HG02798 (cell line): ENCODE data around the gene GIPC1.

Source experiments
- ATAC-seq: cut with Tn5 transposase; IDR thresholded peaks from one replicate; pipeline ENCODE4 v1.9.1; 2021; ENCODE audit warnings: mild to moderate bottlenecking; ENCODE audit not compliant: unreplicated experiment, poor library complexity

GIPC1 gene

DNA sequence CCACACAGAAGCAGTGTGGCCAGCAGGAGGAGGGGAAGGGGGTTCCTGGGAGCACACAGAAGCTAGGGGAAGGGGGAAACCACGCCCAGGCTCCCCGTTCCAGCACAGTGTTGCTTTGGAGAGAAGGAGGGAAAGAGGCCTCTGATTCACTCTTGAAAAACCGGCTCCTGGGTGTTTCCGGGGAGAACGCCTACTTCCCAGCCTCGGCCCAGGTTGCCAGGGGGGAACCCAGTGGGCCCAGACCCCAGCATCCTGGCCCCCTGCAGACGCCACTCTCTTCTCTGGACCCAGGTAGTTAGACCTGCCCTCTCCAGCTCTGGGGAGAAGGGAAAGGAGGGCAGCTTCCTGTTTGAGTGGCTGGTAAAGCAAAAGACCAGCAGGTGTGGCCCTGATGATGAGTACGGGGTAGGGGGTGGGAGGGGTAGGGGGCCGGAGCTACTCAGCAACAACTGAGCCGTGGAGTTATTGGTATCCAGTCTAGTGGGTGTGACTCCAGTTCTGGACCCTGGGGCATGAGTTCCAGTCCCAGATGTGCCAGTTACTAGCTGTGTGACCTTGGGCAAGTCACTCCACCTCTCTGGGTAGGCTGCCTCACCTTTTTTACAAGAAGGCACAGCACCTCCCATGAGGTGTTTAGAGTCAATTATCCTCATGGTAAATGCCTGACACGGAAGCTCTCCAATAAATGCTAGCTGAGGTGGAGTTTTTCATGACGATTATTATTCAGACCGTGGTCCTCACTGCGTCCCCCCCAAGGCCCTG lies 836 bp downstream of the GIPC1 start:
- no peak for ATAC-seq

DNA sequence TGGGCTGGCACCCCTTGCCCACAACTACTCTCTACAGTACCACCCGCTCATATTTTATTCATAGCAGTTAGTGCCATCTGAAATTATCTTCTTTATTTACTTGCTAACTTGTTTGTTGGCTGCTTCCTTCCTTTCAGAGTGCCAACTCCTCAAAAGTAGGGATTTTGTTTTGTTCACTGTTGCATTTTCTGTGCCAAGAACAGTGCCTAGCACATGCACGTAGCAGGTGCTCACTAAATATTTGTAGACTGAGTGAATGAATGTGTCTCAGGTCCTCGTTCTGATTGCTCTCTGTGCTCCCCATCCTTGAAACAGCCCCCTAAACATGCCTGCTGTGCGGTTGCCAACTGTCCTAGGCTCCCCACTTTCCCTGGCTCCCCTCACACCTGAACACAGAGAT lies 1.5 kb downstream of the GIPC1 start:
- no peak for ATAC-seq

DNA sequence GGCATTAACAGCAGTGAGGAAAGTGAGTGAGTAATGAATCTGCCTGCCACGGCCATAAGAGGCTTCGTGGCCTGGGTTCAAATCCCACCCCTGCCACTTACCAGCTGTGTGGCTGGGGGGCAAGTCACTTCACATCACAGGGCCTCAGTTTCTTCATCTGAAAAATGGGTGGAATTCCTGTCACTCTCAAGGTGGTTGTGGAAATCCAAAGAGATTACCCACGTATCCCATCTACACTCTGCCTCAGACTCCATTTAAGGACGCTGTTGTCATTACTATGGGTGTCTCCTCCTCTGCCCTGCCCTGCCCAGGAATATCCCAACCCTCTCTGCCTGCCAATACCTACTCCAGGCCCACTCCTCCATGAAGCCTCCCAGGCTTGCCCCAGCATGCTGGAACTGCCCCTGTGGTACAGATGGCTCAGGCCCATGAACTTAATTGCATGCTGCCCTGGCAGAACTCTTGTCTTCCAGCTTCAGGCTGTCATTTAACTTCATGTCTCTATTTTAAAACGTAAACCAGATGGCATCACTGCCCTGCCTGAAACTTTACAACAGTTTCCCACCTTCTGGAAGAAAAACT lies 3.1 kb downstream of the GIPC1 start:
- ATAC-seq = no peak

DNA sequence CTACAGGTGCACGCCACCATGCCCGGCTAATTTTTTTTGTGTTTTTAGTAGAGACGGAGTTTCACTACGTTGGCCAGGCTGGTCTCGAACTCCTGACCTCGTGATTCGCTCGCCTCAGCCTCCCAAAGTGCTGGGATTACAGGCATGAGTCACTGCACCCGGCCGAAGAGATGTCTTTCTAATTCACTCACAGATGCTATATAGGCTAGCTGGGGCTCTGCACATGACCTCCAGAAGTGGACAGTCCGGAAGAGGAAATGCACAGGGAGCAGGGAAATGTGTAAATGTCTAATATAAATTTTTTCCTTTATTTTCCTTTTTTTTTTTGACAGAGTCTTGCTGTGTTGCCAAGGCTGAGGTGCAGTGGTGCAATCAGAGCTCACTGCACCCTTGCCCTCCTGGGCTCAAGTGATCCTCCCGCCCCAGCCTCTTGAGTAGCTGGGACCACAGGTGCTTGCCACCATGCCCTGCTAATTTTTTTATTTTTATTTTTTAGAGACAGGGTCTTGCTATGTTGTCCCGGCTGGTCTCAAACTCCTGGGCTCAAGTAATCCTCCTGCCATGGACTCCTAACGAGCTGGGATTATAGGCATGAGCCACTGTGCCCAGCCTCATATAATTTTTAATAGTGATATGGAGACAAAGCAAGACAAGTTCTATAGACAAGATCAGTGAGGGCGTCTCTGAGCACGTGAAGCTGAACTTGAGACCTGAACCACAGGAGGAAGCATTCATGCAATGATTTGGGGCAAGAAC lies 8.4 kb downstream of the GIPC1 start:
- no peak for ATAC-seq

DNA sequence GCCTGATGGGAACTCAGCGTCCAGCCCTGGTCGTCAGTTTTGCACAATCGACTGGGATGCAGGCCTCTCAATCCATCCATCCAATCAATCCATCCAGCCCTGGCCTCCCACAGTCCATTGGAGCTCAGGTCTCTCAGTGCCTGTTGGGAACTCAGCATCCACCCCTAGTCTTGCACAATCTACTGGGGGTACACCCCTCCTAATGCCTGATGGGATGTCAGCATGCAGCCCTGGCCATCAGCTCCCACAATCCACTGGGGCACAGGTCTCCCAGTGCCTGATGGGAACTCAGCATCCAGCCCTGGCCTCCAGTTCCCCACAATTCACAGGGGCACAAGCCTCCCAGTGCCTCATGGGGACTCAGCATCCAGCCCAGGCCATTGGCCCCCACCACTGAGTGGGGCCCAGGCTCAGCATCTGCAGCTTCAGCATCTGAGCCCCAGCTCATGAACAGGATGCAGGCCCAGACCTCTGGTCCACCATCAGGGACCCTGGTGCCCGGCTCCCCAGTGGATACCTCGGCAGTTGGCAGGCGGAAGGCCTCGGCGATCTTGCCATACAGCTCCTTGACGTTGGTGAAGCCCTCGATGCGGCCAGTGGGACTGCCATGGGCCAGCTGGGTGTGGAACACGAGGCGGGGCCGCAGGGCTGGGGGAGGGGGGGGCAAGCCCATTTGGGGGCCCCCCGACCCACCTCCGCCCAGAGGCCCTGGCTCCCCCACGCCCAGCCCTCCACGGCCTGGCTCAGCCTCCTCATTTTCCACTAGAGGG lies 13.6 kb downstream of the GIPC1 start:
- ATAC-seq = no peak

DNA sequence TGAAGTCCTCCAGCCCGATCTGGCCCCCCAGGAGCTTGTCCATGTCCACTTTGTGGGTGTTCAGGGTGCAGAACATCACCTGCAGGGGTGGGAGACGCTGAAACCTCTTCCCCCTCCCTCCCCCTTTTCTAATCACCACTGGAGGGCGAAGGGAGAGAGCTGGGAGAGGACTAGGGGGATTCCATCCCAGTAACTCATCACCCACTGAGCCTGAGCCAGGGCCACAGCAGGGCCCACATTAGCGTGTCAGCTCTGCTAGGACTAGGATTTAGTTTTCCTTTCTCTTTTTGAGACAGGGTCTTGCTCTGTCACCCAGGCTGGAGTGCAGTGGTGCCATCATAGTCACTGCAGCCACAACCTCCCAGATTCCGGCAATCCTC lies 15.2 kb downstream of the GIPC1 start:
- ATAC-seq = no peak

DNA sequence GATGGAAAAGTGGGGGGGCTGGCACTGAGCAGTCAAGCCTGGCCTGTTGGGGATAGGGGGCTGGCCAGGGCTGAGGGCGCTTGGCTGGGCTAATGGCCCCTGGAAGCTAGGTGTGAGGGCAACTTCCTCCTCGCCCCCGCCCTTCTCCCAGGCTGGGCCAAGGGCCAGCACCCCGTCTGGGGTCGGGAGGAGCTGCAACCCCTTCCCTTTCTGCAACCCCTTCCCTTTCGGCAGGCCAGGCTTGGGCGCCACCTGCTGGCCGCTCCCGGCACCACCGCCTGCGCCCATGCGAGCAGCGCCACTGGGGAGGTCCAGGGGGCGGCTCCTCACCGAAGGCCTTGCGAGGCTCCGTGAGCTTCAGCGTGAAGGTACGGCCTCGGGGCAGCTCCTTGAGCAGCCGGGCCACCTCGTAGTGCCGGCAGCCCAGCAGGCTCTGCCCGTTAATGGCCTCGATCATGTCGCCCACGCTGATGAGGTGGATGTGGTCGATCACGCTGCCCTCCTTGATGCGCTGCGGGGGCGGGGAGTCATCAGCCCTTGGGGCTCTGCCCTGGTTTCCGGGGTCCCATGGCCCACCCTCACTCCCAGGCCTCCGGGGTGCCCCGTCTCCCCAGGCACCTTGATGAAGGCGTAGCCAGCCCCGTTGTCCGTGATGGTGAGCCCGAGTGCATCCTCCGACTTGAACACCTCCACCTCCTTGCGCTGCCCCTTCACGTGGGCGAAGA lies 15.8 kb downstream of the GIPC1 start:
- ATAC-seq = no peak

DNA sequence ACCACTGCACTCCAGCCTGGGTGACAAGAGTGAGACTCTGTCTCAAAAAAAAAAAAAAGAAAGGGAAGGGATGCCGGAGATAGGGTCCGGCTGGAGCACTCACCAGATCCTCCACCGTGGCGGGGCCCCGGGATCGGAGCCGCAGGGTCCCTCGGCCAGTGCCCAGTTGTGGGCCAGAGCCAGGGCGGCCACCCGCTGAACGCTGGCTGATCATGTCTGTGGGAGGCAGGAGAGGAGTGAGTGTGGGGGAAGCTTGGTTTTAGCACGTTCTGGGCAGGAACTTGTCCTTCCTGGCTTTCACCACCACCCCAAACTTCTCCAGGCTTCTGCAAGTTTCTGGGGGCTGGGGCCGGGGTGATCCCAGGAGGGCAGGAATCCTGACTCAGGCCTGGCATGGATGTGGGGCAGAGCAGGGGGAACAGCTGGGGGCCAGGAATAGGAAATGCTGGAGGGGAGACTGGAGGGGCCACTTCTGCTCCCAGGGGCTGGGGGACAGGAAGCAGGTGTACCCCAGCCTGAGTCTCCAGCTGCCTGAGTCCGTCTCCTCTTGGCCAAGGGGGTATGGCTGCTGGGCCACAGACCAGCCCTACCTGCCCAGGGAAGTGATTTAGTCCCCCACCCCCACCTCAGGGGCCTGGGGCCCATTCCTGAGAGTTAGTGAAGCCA lies 16.5 kb downstream of the GIPC1 start:
- no peak for ATAC-seq

DNA sequence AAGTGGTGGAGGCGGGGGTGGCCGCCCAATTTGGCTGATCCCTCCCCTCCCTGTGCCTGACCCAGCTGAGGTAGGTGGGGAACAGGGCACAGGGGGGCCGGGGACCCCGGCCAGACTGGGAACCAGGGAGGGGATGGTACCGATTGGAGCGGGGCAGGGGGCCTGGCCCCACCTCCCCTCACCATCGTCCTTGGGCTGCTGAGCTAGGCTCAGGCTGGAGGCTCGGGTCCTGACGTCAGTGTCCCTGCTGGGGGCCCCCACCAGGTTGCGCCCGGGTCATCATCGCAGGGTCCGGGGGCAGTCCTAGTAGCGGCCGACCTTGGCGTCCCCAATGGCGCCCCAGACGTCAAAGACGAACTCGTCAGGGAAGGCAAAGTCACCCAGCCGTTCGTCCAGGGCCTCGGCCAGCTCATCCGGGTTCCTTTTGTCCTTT lies 17.8 kb downstream of the GIPC1 start:
- ATAC-seq = no peak

DNA sequence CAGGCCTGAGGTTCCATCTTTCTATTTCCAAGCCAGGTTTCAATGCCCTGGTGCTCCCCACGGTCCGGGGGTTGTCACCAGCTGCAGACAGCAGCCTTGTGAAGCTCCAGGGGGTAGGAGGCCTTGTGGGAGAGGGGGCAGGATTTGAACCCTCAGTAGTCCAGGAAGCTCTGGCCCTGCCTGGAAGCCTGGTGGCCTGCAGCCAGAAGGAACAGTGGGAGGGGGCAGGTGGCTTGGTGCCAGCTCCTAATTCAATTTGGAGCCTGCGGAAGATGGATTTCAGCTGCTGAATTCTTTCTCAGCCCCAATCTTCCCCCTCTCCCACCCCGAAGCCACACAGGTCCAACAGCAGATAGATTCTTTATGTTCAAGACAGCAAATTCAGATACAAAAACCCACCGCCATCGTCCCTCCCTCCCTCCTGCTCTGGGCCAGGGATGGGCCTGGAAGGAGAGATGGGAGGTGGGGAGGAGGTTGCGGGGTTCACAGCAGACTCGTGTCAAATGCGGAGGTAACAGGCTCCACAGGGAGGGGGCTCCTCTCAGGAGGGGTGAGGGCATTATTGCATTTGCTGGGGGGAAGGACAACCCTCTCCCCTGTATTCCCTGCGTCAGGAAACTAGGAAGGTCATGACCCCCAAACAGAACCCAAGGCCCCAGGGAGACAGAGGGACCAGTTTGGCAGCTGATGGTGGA lies 18.4 kb downstream of the GIPC1 start:
- no peak for ATAC-seq

DNA sequence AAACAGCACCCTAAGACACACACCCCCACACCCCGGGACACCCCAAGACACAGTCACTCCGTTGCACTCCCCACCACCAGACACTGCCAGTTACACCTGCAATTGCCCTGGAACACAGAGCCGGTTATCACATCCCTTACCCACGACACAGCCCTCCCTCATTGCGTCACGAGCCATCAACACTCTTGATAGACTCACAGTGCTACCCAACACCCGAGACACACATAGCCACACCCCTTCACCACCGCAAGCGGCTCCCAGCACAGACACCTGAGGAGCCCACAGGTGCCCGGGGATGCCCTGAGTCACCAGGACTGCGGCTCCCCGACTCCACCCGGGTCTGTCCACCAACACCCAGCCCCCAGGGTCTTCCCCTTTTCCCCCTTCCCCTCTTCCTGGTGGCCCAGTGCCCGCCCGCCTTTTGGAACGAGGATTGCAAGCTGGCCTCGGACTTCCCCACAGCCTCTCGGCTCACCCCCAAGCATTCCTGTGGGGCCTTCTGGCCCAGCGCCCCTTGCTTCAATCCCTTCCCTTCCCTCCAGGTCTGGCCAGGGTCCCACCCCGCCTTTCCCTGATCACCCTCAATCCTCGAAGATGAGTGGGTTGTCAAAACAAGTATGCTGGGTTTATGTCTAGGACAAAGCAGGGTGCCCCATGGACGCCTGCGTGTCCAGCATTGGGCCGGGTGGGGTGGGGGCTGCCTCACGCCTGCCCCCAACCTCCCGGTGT lies 19.1 kb downstream of the GIPC1 start:
- no peak for ATAC-seq

DNA sequence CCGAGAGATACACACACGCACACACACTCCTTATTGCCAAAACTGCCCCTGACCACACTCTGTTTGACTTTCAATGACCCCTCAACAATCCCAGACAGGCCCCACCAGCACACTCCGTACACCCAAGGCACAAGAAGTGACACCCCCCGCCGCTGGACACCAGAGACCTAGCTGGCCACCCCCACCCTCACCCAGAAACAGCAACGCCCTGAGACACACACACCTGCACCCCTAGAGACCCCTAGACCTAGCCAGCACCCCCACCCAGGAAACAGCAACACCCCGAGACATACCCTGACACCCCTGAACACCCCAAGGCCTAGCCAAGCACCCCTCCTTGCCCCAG lies 19.6 kb downstream of the GIPC1 start:
- ATAC-seq = no peak

DNA sequence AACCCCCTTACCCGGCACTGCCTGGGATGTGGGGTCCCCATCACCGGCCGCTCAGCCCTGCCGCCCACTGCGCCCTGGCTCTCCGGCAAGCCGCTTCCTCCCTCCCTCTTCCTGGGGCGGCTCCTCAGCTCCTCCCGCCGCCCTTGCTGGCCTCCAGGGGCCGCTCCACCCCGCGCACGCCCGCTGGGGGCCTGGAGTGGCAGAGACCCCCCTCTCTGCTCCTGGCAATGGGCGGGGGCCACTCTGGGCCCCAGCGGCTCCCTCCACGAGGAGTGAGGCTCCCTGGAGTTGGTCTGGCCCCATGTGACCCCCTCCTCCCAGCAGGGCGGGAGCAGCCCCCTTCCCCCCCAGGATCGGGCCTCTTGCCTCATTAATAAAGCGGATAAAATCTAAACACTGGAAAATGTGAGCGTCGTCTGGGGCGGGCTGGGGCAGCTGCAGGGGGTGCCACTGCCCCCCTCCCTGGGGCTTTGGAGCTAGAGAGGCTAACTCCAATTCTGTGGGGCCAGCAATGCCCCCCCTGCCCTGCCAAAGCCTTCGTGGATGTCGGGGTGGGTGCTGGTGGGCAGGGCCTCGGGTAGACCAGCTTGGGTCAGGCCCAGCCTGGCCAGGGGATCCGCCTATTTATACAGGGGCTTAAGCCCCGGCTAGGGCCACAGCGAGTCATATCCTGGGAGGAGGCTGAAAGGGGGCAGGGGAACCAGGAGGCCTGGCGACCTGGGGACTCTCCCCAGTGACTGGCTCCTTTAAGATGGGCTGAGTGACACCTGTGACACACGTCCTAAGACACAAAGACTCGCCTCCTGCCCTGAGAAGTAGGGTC lies 20.5 kb downstream of the GIPC1 start, which contains the start of gene PTGER1:
TSS of gene PTGER1 (minus strand) at position 104 of the 823 bp plus-strand sequence. CDS start 1,034 bp downstream, outside the sequence.
- no peak for ATAC-seq

DNA sequence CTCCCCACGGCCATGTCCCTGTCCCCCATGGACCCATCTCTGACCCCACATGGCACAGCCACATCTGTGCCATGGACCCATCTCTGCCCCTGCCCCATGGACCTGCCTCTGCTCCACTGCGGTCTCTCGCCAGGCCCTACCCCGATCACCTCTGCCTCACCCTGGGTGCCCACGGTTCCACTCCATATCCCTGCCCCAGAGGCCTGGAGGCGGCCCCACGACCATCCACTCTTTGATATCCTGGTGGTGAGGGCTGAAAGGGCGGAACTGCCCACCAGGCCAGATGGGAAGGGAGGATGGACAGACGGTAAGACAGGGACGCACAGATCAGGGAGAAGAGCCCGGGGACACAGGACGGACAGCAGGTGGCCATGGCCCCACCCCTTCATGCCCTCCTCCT lies 21.1 kb downstream of the GIPC1 start:
- no peak for ATAC-seq

DNA sequence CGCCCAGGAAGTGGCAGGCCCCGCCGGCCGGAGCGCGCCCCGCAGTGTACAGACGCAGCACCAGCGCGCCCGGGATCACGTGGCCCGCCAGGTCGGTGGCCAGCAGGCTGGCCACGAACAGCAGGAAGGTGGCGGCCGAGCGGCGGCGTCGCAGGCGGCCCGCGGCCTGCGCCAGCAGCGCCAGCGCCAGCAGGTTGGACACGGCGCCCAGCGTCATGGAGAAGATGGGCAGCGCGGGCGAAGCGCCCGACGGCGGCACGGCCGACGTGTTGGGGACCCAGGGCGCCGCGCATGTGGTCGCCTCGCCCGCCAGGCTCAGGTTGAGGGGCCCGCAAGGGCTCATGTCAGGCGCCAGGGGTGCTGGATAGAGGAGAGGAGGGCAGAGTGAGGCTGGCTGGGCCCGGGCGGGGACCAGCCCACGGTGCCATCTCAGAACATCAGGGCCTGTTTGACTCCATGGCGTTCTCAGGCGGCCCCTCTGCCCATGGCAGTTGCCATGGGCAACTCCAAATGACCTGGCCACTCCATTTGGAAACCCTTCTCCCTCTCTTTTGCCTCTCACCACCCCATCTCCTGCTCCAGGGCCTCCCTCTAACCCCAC lies 21.8 kb downstream of the GIPC1 start:
- no peak for ATAC-seq

DNA sequence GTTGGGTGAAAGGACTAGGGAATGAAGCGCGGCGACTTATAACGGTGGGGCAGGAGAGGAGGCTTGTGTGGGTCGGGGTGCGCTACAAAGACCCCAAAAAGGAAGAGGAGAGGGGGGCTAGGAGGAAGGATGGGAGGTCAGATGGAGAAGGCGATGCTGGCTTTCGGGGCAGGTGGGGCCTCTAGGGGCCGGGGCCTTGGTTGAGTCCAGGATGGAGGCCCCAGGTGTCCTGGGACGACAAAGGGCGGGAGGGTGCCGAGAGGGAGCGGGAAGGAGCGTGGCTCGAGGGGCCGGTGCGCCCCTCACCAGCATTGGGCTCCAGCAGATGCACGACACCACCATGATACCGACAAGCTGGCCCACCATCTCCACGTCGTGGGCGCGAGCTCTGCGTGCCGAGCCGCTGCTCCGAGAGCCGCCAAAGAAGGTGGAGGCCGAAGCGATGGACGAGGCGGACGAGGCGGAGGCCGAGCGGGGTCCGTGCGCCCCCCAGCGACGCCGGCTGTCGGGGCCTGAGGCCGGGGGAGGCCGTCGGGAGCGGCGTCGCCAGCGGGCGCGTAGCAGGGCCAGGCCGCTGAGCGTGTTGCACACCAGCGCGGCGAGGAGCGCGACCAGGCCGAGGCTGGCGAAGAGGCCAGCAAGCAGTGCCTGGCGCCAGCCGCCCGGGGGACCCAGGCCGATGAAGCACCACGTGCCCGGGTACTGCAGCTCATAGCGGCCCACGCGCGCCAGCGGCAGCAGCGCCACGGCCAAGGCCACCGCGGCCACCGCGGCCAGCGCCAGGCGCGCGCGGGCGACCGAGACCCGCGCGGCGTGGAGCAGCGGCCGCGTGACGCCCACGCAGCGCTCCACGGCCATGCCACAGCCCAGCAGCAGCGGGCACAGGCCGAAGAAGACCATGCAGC lies 22.6 kb downstream of the GIPC1 start:
- ATAC-seq = no peak
